ENCODE data around the gene ISL2.

DNA sequence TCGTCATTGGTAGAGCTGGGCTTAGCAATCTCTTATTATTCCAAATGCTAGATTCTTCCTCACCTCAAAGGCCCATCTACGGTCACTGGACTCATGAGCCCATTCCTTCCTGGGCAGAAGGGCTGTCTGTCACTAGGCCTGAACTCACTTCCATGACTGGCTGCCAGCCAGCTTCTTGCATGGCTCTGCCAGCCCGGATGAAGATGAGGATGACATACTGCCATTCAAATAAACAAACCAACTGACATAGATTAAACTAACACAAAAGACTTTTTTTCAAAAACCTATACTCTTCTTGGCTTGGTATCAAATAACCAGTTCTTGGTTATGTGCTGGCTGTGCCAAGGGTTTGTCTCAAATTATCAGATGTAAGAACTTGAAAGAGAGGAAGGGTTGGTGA lies 23.8 kb downstream of the ISL2 start:
- TF ChIP-seq CTCF (IDR thresholded peaks at IDR 0.05) (no peak), ZFX (IDR thresholded peaks at IDR 0.05; ENCODE audit: borderline replicate concordance) (no peak)
